Retinal pigment epithelial cell (primary cell): ENCODE measurements around the gene LGALS8.

Experiments used
- DNase-seq: peaks from one replicate; pipeline ENCODE4 v3.0.0-alpha.2; 2010; ENCODE audit warnings: low read depth
- H3K4me3 ChIP-seq: 2 replicates; pipeline ENCODE4 v1.5.1; 2011; ENCODE audit warnings: mild to moderate bottlenecking, low read length, control low read depth, moderate library complexity
- TF ChIP-seq, protein P1 (sequence below): conservative IDR thresholded peaks from 2 replicates; pipeline ENCODE4 v1.5.1; 2011; ENCODE audit warnings: low read depth, low read length, control low read depth, inconsistent platforms

Gene LGALS8

DNA sequence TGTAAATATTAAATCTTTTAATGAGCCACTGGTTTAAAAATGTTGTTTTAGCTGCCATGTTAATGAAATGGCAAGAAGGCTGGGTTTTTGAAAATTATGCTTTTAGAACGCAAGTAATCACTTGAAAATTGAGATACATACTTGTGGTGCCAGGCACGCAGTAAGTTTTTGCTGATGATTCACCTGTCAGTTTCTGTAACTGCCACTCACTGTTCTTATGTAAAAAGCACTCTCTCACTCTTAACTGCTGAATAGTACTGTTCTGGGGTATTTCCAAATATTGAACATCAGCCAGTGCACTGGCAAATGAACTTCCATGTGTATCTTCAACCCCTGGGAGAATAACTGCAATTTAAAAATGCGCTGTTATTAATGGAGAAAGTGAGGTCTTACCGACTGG, 17.9 kb downstream of the LGALS8 start:
- H3K4me3 ChIP-seq, result no peak overlapping the region
- DNase-seq, result peak; percentile 36
- TF ChIP-seq, protein P1, sequence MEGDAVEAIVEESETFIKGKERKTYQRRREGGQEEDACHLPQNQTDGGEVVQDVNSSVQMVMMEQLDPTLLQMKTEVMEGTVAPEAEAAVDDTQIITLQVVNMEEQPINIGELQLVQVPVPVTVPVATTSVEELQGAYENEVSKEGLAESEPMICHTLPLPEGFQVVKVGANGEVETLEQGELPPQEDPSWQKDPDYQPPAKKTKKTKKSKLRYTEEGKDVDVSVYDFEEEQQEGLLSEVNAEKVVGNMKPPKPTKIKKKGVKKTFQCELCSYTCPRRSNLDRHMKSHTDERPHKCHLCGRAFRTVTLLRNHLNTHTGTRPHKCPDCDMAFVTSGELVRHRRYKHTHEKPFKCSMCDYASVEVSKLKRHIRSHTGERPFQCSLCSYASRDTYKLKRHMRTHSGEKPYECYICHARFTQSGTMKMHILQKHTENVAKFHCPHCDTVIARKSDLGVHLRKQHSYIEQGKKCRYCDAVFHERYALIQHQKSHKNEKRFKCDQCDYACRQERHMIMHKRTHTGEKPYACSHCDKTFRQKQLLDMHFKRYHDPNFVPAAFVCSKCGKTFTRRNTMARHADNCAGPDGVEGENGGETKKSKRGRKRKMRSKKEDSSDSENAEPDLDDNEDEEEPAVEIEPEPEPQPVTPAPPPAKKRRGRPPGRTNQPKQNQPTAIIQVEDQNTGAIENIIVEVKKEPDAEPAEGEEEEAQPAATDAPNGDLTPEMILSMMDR, result no peak

DNA sequence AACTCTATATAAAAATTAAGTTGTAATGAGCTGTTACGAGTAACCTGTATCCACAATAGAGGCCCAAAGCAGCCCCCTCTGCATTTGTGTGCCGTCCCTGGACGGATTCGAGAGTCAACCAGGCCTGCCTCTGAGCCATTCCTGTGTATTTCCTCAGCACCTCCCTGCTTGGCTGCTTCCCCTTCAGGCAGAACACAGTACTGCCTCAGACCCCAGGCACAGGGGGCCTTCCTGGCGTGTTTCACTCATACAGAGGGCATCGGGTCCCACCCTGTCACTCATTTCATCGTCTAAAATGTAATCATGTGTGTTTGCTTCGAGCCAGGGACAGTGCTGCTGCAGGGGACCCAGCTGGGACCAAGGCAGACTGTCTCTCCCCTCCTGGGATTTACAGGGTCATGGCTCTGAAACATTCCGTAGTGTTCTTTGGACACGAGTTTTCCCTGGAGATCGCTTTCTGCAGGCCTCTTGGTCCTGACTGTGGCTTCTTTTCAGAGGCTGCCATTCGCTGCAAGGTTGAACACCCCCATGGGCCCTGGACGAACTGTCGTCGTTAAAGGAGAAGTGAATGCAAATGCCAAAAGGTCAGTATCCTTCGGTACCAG, 19.4 kb downstream of the LGALS8 start:
- no peak for DNase-seq
- H3K4me3 ChIP-seq, result no peak overlapping the region
- TF ChIP-seq, protein P1, result peak; percentile 20

GRCh38 chr1:236545621-236546169, 21.9 kb downstream of the LGALS8 start:
- TF ChIP-seq, protein P1, result no peak
- no peak overlapping the region for H3K4me3 ChIP-seq
- no peak for DNase-seq

DNA sequence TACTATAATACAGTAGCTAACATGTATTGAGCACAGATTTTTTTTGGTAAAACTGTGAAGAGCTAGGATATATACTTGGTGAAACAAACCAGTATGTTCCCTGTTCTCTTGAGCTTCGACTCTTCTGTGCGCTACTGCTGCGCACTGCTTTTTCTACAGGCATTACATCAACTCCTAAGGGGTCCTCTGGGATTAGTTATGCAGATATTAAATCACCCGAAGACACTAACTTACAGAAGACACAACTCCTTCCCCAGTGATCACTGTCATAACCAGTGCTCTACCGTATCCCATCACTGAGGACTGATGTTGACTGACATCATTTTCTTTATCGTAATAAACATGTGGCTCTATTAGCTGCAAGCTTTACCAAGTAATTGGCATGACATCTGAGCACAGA, 24.7 kb downstream of the LGALS8 start:
- DNase-seq, result no peak
- TF ChIP-seq, protein P1, result no peak
- no peak overlapping the region for H3K4me3 ChIP-seq

GRCh38 chr1:236550961-236551851, 27.4 kb downstream of the LGALS8 start:
- DNase-seq, result no peak
- H3K4me3 ChIP-seq, result no peak overlapping the region
- TF ChIP-seq, protein P1, result no peak

DNA sequence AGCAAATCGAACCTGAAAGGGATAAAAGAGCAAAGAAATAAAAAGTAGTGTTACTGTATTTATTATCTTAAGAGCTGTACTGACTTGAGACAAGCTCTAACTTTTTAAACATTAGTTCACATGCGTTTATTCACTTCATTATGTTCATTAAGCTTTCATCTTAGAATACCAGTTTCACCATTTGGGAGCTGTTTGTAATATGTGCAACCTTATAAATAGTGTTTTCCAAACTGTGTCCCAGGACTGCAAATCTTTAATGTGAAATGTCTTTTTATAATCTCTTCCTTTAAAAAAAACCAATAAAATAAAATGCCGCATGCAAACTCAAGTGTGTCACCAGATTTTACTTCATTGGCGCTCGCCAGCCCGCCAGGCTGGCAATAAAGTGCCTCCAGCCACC, 28.3 kb downstream of the LGALS8 start:
- no peak overlapping the region for H3K4me3 ChIP-seq
- TF ChIP-seq, protein P1, result no peak
- no peak for DNase-seq

GRCh38 chr1:236552901-236553300, 29.1 kb downstream of the LGALS8 start:
- H3K4me3 ChIP-seq, result no peak overlapping the region
- TF ChIP-seq, protein P1, result no peak
- no peak for DNase-seq
